Endodermal cell (in vitro differentiated cells): ENCODE results near the gene SLC28A1. TPM values are rescaled to one million over a fixed set of nuclear protein-coding genes. Genes with fewer than 3 reads are reported as not detected.

Source experiments
- DNase-seq: peaks from one replicate; pipeline ENCODE4 v3.0.0-alpha.2; 2017
- H3K27ac ChIP-seq: 2 replicates; pipeline ENCODE4 v1.5.1; 2013; ENCODE audit warnings: mild to moderate bottlenecking, low read depth, low read length, moderate library complexity
- H3K27me3 ChIP-seq: 2 replicates; pipeline ENCODE4 v1.6.1; 2013; ENCODE audit warnings: mild to moderate bottlenecking, low read length, moderate library complexity; ENCODE audit not compliant: insufficient read depth, control insufficient read depth, poor library complexity, severe bottlenecking
- H3K36me3 ChIP-seq: 2 replicates; pipeline ENCODE4 v1.7.0; 2013; ENCODE audit warnings: mild to moderate bottlenecking, low read length, moderate library complexity; ENCODE audit not compliant: control insufficient read depth, insufficient read depth
- H3K4me1 ChIP-seq: one replicate; pipeline ENCODE4 v1.7.0; 2013; ENCODE audit warnings: low read length; ENCODE audit not compliant: control insufficient read depth, insufficient read depth
- H3K4me3 ChIP-seq: 2 replicates; pipeline ENCODE4 v1.5.1; 2013; ENCODE audit warnings: mild to moderate bottlenecking, low read length, moderate library complexity
- H3K9ac ChIP-seq: 2 replicates; pipeline ENCODE4 v1.6.1; 2013; ENCODE audit warnings: mild to moderate bottlenecking, low read length, moderate library complexity; ENCODE audit not compliant: poor library complexity, severe bottlenecking; ENCODE audit errors: extremely low read depth
- H3K9me3 ChIP-seq: 2 replicates; pipeline ENCODE4 v1.6.1; 2013; ENCODE audit warnings: mild to moderate bottlenecking, low read length, moderate library complexity; ENCODE audit not compliant: control insufficient read depth
- H3K27ac Mint-ChIP-seq: 2 replicates; pipeline ENCODE4 v1.8.0; 2020; ENCODE audit warnings: mixed read lengths
- H3K27me3 Mint-ChIP-seq: 2 replicates; pipeline ENCODE4 v1.8.0; 2021; ENCODE audit warnings: mild to moderate bottlenecking, mixed read lengths; ENCODE audit not compliant: insufficient read depth
- H3K36me3 Mint-ChIP-seq: 2 replicates; pipeline ENCODE4 v1.8.0; 2020; ENCODE audit warnings: low read depth, mixed read lengths
- H3K4me1 Mint-ChIP-seq: 2 replicates; pipeline ENCODE4 v1.8.0; 2020; ENCODE audit warnings: mixed read lengths
- H3K4me3 Mint-ChIP-seq: 2 replicates; pipeline ENCODE4 v1.8.0; 2020; ENCODE audit warnings: mild to moderate bottlenecking, moderate library complexity, mixed read lengths
- H3K9me3 Mint-ChIP-seq: 2 replicates; pipeline ENCODE4 v1.8.0; 2020; ENCODE audit warnings: mild to moderate bottlenecking, mixed read lengths
- WGBS, 2 experiments: methylation state at CpG; one replicate each; pipeline versions ENCODE4 v1.1.5 to v1.1.7; 2013; ENCODE audit warnings: missing lambda C conversion rate in 2 of 2, mixed read lengths in 1 of 2; ENCODE audit not compliant: insufficient coverage in 1 of 2, insufficient read length in 1 of 2; 5-methylcytosine and 5-hydroxymethylcytosine counted together
- total RNA-seq, 2 donors: library from RNA; stranded (reverse); fragmentation: NEBNext Ultra II Directional in 1 of 2; extraction: Animal tissue kit (Norgen Biotek cat#: 25700) in 1 of 2; gene quantifications; 2 replicates in 1 of 2; 3 replicates in 1 of 2; pipeline ENCODE4 v1.2.1, GENCODE V29; 2021
- TF ChIP-seq, protein P1 (sequence below): fragments of 200-600 bp; sonication (generic); conservative IDR thresholded peaks from 2 replicates; pipeline ENCODE4 v1.5.0; 2021; ENCODE audit warnings: antibody characterized with exemption, mild to moderate bottlenecking

The SLC28A1 gene
- total RNA-seq, 2 donors from 2014 or later: not detected

GRCh38 chr15:84953726-84954125 is 69.3 kb downstream of the SLC28A1 start:
- H3K27ac Mint-ChIP-seq: no peak overlapping the region
- Histone ChIP-seq H3K27ac (no peak overlapping the region), H3K36me3 (no peaks in the 10 kb centered on the region), H3K27me3 (no peaks in the 10 kb centered on the region), H3K4me3 (no peak overlapping the region), H3K4me1 (peaks cover 9% of the 10 kb centered on the region), H3K9ac (no peak overlapping the region), H3K9me3 (peaks cover 3% of the 10 kb centered on the region)
- no peaks in the 10 kb centered on the region for H3K9me3 Mint-ChIP-seq
- TF ChIP-seq, protein P1, sequence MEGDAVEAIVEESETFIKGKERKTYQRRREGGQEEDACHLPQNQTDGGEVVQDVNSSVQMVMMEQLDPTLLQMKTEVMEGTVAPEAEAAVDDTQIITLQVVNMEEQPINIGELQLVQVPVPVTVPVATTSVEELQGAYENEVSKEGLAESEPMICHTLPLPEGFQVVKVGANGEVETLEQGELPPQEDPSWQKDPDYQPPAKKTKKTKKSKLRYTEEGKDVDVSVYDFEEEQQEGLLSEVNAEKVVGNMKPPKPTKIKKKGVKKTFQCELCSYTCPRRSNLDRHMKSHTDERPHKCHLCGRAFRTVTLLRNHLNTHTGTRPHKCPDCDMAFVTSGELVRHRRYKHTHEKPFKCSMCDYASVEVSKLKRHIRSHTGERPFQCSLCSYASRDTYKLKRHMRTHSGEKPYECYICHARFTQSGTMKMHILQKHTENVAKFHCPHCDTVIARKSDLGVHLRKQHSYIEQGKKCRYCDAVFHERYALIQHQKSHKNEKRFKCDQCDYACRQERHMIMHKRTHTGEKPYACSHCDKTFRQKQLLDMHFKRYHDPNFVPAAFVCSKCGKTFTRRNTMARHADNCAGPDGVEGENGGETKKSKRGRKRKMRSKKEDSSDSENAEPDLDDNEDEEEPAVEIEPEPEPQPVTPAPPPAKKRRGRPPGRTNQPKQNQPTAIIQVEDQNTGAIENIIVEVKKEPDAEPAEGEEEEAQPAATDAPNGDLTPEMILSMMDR: no peak
- peaks cover 17% of the 10 kb centered on the region for H3K4me1 Mint-ChIP-seq
- 96% methylated on average over 1 of the region's 1 CpG; no CpG with 5 or more reads in 1 of the 2 experiments for WGBS, 2 experiments
- H3K4me3 Mint-ChIP-seq: no peak overlapping the region
- no peaks in the 10 kb centered on the region for H3K36me3 Mint-ChIP-seq
- no peak for DNase-seq
- peaks cover 5% of the 10 kb centered on the region for H3K27me3 Mint-ChIP-seq

GRCh38 chr15:84955089-84955848 is 70.8 kb downstream of the SLC28A1 start:
- H3K27ac Mint-ChIP-seq: peak overlapping the region; percentile 56
- H3K27me3 Mint-ChIP-seq: peaks cover 4% of the 10 kb centered on the region
- DNase-seq: peak; percentile 90
- Histone ChIP-seq H3K9ac (no peak overlapping the region), H3K9me3 (peaks cover 3% of the 10 kb centered on the region), H3K36me3 (no peaks in the 10 kb centered on the region), H3K4me3 (no peak overlapping the region), H3K27me3 (no peaks in the 10 kb centered on the region), H3K27ac (no peak overlapping the region), H3K4me1 (peaks cover 9% of the 10 kb centered on the region)
- H3K4me3 Mint-ChIP-seq: no peak overlapping the region
- WGBS, 2 experiments: 52 to 59% methylated on average over 10 to 14 of the region's 15 CpGs
- no peaks in the 10 kb centered on the region for H3K36me3 Mint-ChIP-seq
- H3K4me1 Mint-ChIP-seq: peaks cover 26% of the 10 kb centered on the region
- TF ChIP-seq, protein P1: peak; percentile 90
- H3K9me3 Mint-ChIP-seq: no peaks in the 10 kb centered on the region

- Histone ChIP-seq H3K9me3 (peaks cover 3% of the 10 kb centered on the region), H3K4me3 (no peak overlapping the region), H3K27ac (no peak overlapping the region), H3K36me3 (no peaks in the 10 kb centered on the region), H3K4me1 (peaks cover 15% of the 10 kb centered on the region), H3K27me3 (no peaks in the 10 kb centered on the region), H3K9ac (no peak overlapping the region)
- Mint-ChIP-seq H3K36me3 (no peaks in the 10 kb centered on the region), H3K9me3 (no peaks in the 10 kb centered on the region), H3K4me1 (peaks cover 34% of the 10 kb centered on the region), H3K27ac (no peak overlapping the region), H3K27me3 (peaks cover 4% of the 10 kb centered on the region), H3K4me3 (no peak overlapping the region)
- WGBS, 2 experiments: 87 to 98% methylated on average over 2 of the region's 2 CpGs
- DNase-seq: no peak
- TF ChIP-seq, protein P1: no peak
Measured at GRCh38 chr15:84956199-84956598, 71.7 kb downstream of the SLC28A1 start.
